Suprapubic skin (tissue), 4 donors: ENCODE data around the gene ENSA. TPM values are rescaled to one million over a fixed set of nuclear protein-coding genes. Genes with fewer than 3 reads are reported as not detected.
"Not testable (repeated sequence)": the region's sequence is repeated elsewhere in the genome, so short reads cannot be mapped to it uniquely, and the experiment has no call there.

Experiments
- DNase-seq, 2 donors: peaks; one replicate each; pipeline ENCODE4 v3.0.0-alpha.2; 2019; ENCODE audit warnings: low spot score in 2 of 2
- H3K27ac ChIP-seq: fragments of 200-600 bp; sonication (generic); one replicate; pipeline ENCODE4 v1.5.1; 2019
- H3K27me3 ChIP-seq: fragments of 200-600 bp; sonication (generic); one replicate; pipeline ENCODE4 v1.5.1; 2019
- H3K36me3 ChIP-seq: fragments of 200-600 bp; sonication (generic); one replicate; pipeline ENCODE4 v1.5.1; 2019
- H3K4me1 ChIP-seq: fragments of 200-600 bp; sonication (generic); one replicate; pipeline ENCODE4 v1.5.1; 2019
- H3K4me3 ChIP-seq: fragments of 200-600 bp; sonication (generic); one replicate; pipeline ENCODE4 v1.5.1; 2019; ENCODE audit warnings: mild to moderate bottlenecking
- H3K9me3 ChIP-seq: fragments of 200-600 bp; sonication (generic); one replicate; pipeline ENCODE4 v1.5.1; 2019
- CTCF ChIP-seq, 2 donors: fragments of 200-600 bp in 1 of 2; fragments of 450-650 bp in 1 of 2; sonication (generic) in 1 of 2; IDR thresholded peaks; one replicate each; pipeline ENCODE4 v1.5.1; 2016 to 2019; ENCODE audit warnings: antibody characterized with exemption in 2 of 2, mild to moderate bottlenecking in 1 of 2, moderate library complexity in 1 of 2
- EP300 ChIP-seq: sonication (generic); formaldehyde crosslinking; IDR thresholded peaks from one replicate; pipeline ENCODE4 v1.6.1; 2017; ENCODE audit warnings: antibody characterized with exemption
- POLR2A ChIP-seq, 2 donors: fragments of 450-650 bp; IDR thresholded peaks; one replicate each; pipeline ENCODE4 v1.6.1; 2017; ENCODE audit warnings: antibody characterized with exemption in 2 of 2, mild to moderate bottlenecking in 2 of 2, moderate library complexity in 2 of 2
- POLR2AphosphoS5 ChIP-seq, 3 donors: sonication (generic); formaldehyde crosslinking; IDR thresholded peaks; one replicate each; pipeline ENCODE4 v1.6.1; 2017; ENCODE audit warnings: antibody characterized with exemption in 3 of 3
- WGBS: methylation state at CpG from one replicate; pipeline ENCODE4 v1.1.5; 2018; 5-methylcytosine and 5-hydroxymethylcytosine counted together
- total RNA-seq, 4 donors: library from RNA; depleted of rRNA; stranded (reverse); fragments of >200 nt; gene quantifications; one replicate each; pipeline ENCODE4 v1.1.0, GENCODE V29; 2016

The ENSA gene
- total RNA-seq, 4 donors from 2014 or later: 266 to 384 (median 291) TPM

DNA sequence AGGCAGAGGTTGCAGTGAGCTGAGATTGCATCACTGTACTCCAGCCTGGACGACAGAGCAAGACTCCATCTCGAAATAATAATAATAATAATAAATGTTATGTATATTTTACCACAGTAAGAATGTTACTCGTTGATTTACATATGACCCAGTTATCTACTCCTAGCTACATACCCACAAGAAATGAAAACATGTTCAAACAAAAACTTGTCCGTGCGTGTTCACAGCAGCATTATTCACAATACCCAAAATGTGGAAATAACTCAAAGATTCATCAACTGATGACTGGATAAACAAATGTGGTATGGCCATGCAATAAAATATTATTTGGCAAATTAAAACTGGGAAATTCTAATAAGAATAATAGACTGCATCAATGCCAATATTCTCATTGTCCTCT is 31.7 kb upstream of the ENSA start:
- WGBS: 57% methylated on average over 5 of the region's 5 CpGs
- Histone ChIP-seq H3K36me3 (peaks cover 27% of the 10 kb centered on the region), H3K27ac (no peak overlapping the region), H3K4me3 (no peak overlapping the region), H3K27me3 (no peaks in the 10 kb centered on the region), H3K4me1 (no peaks in the 10 kb centered on the region), H3K9me3 (no peaks in the 10 kb centered on the region)
- no peak for DNase-seq
- TF ChIP-seq EP300: no peak
- no peak for TF ChIP-seq CTCF (IDR thresholded peaks at IDR 0.05)
- no peak for TF ChIP-seq POLR2A (IDR thresholded peaks at IDR 0.05)
- TF ChIP-seq POLR2AphosphoS5 (IDR thresholded peaks at IDR 0.05): no peak

- TF ChIP-seq POLR2A (IDR thresholded peaks at IDR 0.05) (no peak), POLR2AphosphoS5 (IDR thresholded peaks at IDR 0.05) (no peak), CTCF (IDR thresholded peaks at IDR 0.05) (no peak), EP300 (no peak)
- Histone ChIP-seq H3K9me3 (no peaks in the 10 kb centered on the region), H3K4me1 (no peaks in the 10 kb centered on the region), H3K27me3 (no peaks in the 10 kb centered on the region), H3K27ac (no peak overlapping the region), H3K36me3 (peaks cover 27% of the 10 kb centered on the region), H3K4me3 (no peak overlapping the region)
- over 99% methylated on average over 4 of the region's 4 CpGs for WGBS
- no peak for DNase-seq
Measured at GRCh38 chr1:150660584-150660983, 31.2 kb upstream of the ENSA start.

DNA sequence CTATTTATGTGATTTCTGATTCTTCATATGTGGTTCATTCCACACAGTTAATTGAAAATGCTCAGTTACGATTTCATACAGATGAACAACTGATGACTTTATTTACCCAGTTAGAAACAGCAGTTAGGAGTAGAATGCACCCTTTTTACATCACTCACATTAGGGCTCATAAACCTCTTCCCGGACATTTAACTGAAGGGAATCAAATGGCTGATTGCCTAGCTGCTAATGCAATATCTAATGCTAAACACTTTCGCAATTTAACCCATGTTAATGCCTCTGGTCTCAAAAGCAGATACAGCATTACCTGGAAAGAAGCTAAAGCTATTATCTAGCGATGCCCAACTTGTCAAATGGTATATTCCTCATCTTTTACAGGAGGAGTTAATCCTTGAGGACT is 27.7 kb upstream of the ENSA start:
- H3K27me3 ChIP-seq, H3K27ac ChIP-seq, H3K4me1 ChIP-seq, DNase-seq, H3K9me3 ChIP-seq, H3K4me3 ChIP-seq: not testable (repeated sequence)
- H3K36me3 ChIP-seq: peaks cover 22% of the 10 kb centered on the region
- WGBS: 62% methylated on average over 4 of the region's 4 CpGs

GRCh38 chr1:150654635-150655034 is 25.2 kb upstream of the ENSA start:
- not testable (repeated sequence) for H3K27ac ChIP-seq, H3K4me1 ChIP-seq, H3K27me3 ChIP-seq, H3K4me3 ChIP-seq, H3K9me3 ChIP-seq, DNase-seq
- 50% methylated on average over 10 of the region's 10 CpGs for WGBS
- H3K36me3 ChIP-seq: peaks cover 10% of the 10 kb centered on the region

- TF ChIP-seq EP300 (no peak), CTCF (IDR thresholded peaks at IDR 0.05) (no peak), POLR2AphosphoS5 (IDR thresholded peaks at IDR 0.05) (no peak), POLR2A (IDR thresholded peaks at IDR 0.05) (no peak)
- Histone ChIP-seq H3K27me3 (no peaks in the 10 kb centered on the region), H3K27ac (no peak overlapping the region), H3K4me3 (no peak overlapping the region), H3K36me3 (peaks cover 34% of the 10 kb centered on the region), H3K9me3 (no peaks in the 10 kb centered on the region), H3K4me1 (no peaks in the 10 kb centered on the region)
- WGBS: 73% methylated on average over 1 of the region's 1 CpG
- no peak for DNase-seq
Measured at GRCh38 chr1:150650193-150650592, 20.8 kb upstream of the ENSA start.

DNA sequence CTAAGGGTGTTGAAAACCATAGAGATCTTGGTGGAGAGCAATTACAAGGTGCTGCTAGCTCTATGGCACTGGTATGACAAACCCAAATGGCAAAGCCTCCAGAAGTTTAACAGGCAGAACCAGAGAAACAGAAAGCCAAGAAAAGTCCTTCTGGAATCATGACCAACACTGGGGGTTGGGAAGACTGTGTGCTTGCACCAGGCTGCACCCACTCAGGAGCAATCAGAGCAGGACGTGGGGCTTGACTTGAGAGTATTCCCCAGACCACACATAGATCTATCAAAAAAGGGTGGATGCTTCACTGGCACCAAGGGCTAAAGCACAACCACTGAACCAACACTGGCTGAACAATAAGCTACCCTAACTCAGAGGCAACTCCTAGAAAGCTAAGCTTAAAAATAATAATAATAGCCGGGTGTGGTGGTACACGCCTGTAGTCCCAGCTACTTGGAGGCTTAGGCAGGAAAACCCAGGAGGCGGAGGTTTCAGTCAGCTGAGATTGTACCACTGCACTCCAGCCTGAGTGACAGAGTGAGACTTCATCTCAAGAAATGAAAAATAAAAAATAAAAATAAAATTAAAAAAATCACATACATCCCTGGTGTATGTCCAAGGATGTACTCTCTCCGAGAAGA is 20.1 kb upstream of the ENSA start:
- no peaks in the 10 kb centered on the region for H3K27me3 ChIP-seq
- no peak overlapping the region for H3K4me3 ChIP-seq
- no peak for DNase-seq
- 86% methylated on average over 5 of the region's 5 CpGs for WGBS
- no peak overlapping the region for H3K27ac ChIP-seq
- TF ChIP-seq EP300 (no peak), CTCF (IDR thresholded peaks at IDR 0.05) (no peak), POLR2AphosphoS5 (IDR thresholded peaks at IDR 0.05) (no peak), POLR2A (IDR thresholded peaks at IDR 0.05) (no peak)
- no peaks in the 10 kb centered on the region for H3K4me1 ChIP-seq
- H3K9me3 ChIP-seq: no peaks in the 10 kb centered on the region
- H3K36me3 ChIP-seq: peaks cover 37% of the 10 kb centered on the region
